Measurements from ENCODE around the gene ZIC2. TPM values are rescaled to one million over a fixed set of nuclear protein-coding genes. Genes with fewer than 3 reads are reported as not detected.

The ZIC2 gene
- total RNA-seq, 1 experiment from 2014 or later, result 44.4 TPM

DNA sequence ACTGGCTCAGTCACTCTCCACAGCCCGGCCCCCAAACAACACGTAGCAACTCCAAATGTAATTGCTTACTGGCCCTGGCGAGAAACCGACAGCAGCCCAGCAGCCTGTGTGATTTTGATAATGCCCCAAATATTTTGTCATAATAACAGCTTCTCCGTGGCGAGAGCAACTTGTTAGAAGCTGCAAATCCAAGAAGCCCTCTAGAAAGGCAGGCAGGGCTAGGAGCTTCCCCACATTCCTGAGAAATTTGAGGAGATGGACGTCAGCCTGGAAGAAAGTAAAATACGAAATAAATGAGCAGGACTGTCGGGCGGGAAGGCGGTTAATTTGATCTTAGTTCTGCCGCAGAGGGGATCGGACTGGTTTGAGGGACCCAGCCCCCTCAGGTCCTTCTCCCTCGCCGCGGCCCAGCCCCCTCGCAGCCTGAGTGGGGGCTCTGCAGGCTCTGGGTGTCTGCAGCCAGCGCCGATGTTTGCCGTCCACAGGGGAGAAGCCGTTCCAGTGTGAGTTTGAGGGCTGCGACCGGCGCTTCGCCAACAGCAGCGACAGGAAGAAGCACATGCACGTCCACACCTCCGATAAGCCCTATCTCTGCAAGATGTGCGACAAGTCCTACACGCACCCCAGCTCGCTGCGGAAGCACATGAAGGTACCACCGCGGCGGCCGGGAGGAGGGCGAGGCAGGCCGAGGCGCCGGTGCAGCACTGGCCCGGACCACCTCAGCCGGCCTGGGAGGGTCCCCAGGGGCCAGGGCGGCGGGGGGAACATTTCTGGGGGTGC lies 3.1 kb downstream of the ZIC2 start:
- H3K36me3 ChIP-seq (ENCODE audit: control insufficient read depth in 1 of 2, insufficient read depth in 2 of 2, low read length in 2 of 2), result peaks cover 0 to 6% of the 10 kb centered on the region in 2 experiments; a peak in 2 of 4 replicates
- no peak overlapping the region for H3K27ac ChIP-seq (ENCODE audit: low read depth, low read length)
- peaks cover 32% of the 10 kb centered on the region for H3K79me2 ChIP-seq (ENCODE audit: insufficient read depth, low read length)
- no peak overlapping the region for H3K4me3 ChIP-seq (replicated peaks in 1 of 2; ENCODE audit: low read depth in 1 of 2, low read length in 2 of 2)
- POLR2A ChIA-PET, result no interaction called here
- peaks cover 14 to 20% of the 10 kb centered on the region in 2 experiments for H3K4me1 ChIP-seq (ENCODE audit: control insufficient read depth in 1 of 2, insufficient read depth in 2 of 2, low read length in 2 of 2)
- H3K4me2 ChIP-seq (ENCODE audit: low read length), result no peak overlapping the region; the same call in 1 of the 2 replicates
- ATAC-seq (no peak), DNase-seq (ENCODE audit: low read depth, low spot score) (no peak)
- no peaks in the 10 kb centered on the region for H3K9me3 ChIP-seq (ENCODE audit: control insufficient read depth in 1 of 2, insufficient read depth in 1 of 2, low read depth in 1 of 2, low read length in 2 of 2)
- intact Hi-C loops (cut with micrococcal nuclease), result no loop called here
- RAD21 ChIA-PET (ENCODE audit: low non-redundant PET in 1 of 2, low total read pairs in 2 of 2, uncharacterized antibody in 2 of 2, unreplicated experiment in 2 of 2), result no interaction called here
- H3K9me2 ChIP-seq (ENCODE audit: insufficient read depth), result no peaks in the 10 kb centered on the region
- no peaks in the 10 kb centered on the region for H3K27me3 ChIP-seq (ENCODE audit: insufficient read depth, low read length)
- no peaks in the 10 kb centered on the region for H4K20me1 ChIP-seq (ENCODE audit: insufficient read depth)
- no peak overlapping the region for H3K9ac ChIP-seq (ENCODE audit: low read length)
- TF ChIP-seq EGR1 (IDR thresholded peaks at IDR 0.05; ENCODE audit: low read depth), result no peak
- TF ChIP-seq, protein P1, sequence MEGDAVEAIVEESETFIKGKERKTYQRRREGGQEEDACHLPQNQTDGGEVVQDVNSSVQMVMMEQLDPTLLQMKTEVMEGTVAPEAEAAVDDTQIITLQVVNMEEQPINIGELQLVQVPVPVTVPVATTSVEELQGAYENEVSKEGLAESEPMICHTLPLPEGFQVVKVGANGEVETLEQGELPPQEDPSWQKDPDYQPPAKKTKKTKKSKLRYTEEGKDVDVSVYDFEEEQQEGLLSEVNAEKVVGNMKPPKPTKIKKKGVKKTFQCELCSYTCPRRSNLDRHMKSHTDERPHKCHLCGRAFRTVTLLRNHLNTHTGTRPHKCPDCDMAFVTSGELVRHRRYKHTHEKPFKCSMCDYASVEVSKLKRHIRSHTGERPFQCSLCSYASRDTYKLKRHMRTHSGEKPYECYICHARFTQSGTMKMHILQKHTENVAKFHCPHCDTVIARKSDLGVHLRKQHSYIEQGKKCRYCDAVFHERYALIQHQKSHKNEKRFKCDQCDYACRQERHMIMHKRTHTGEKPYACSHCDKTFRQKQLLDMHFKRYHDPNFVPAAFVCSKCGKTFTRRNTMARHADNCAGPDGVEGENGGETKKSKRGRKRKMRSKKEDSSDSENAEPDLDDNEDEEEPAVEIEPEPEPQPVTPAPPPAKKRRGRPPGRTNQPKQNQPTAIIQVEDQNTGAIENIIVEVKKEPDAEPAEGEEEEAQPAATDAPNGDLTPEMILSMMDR (IDR thresholded peaks at IDR 0.05 in 2 of 3, conservative IDR thresholded peaks at IDR 0.05 in 1 of 3; ENCODE audit: borderline replicate concordance in 1 of 3, insufficient read depth in 1 of 3, low read depth in 2 of 3, low read length in 2 of 3), result no peak
- TF ChIP-seq, protein P2, sequence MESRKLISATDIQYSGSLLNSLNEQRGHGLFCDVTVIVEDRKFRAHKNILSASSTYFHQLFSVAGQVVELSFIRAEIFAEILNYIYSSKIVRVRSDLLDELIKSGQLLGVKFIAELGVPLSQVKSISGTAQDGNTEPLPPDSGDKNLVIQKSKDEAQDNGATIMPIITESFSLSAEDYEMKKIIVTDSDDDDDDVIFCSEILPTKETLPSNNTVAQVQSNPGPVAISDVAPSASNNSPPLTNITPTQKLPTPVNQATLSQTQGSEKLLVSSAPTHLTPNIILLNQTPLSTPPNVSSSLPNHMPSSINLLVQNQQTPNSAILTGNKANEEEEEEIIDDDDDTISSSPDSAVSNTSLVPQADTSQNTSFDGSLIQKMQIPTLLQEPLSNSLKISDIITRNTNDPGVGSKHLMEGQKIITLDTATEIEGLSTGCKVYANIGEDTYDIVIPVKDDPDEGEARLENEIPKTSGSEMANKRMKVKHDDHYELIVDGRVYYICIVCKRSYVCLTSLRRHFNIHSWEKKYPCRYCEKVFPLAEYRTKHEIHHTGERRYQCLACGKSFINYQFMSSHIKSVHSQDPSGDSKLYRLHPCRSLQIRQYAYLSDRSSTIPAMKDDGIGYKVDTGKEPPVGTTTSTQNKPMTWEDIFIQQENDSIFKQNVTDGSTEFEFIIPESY (IDR thresholded peaks at IDR 0.05; ENCODE audit: extremely low read depth, insufficient replicate concordance, low read length), result no peak
- TF ChIP-seq POLR2AphosphoS5 (IDR thresholded peaks at IDR 0.05; ENCODE audit: low read depth, low read length), result no peak
- TF ChIP-seq, protein P3, sequence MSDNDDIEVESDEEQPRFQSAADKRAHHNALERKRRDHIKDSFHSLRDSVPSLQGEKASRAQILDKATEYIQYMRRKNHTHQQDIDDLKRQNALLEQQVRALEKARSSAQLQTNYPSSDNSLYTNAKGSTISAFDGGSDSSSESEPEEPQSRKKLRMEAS (IDR thresholded peaks at IDR 0.05), result no peak
- TF ChIP-seq ELF1 (IDR thresholded peaks at IDR 0.05; ENCODE audit: borderline replicate concordance, low read depth), result no peak
- TF ChIP-seq CEBPB (IDR thresholded peaks at IDR 0.05; ENCODE audit: low read depth), result no peak
- no peak for TF ChIP-seq CBX3 (IDR thresholded peaks at IDR 0.05; ENCODE audit: low read depth)
- no peak for TF ChIP-seq POLR2A (IDR thresholded peaks at IDR 0.05; ENCODE audit: borderline replicate concordance, extremely low read depth, insufficient read depth, insufficient read length)
- no peak for TF ChIP-seq SIN3A (IDR thresholded peaks at IDR 0.05; ENCODE audit: low read depth)
- TF ChIP-seq YY1 (IDR thresholded peaks at IDR 0.05; ENCODE audit: extremely low read depth, insufficient replicate concordance, low read depth, low read length), result no peak
- no peak for TF ChIP-seq EZH2phosphoT487 (IDR thresholded peaks at IDR 0.05; ENCODE audit: borderline replicate concordance)
- CTCF ChIA-PET, result no interaction called here
- no TSS peak for BruUV-seq (replicated peaks)
- no peak overlapping the region for H2AFZ ChIP-seq (ENCODE audit: low read depth, low read length, poor library complexity, severe bottlenecking)

Data from HCT116 (cell line).